Esophagus muscularis mucosa (tissue), 4 donors: Measurements from ENCODE around the gene SNX18. TPM values are rescaled to one million over a fixed set of nuclear protein-coding genes. Genes with fewer than 3 reads are reported as not detected.
A peak's percentile ranks its signal among the peaks of the same experiment; 100 is the strongest.

Experiments used
- DNase-seq: peaks from one replicate; pipeline ENCODE4 v3.0.0-alpha.2; 2017; ENCODE audit errors: extremely low spot score
- H3K27ac ChIP-seq, 4 donors: fragments of 200-600 bp; sonication (generic); replicated peaks in 1 of 4; 1 replicate in 3 of 4; 2 replicates in 1 of 4; pipeline ENCODE4 v1.5.1; 2016 to 2019; ENCODE audit warnings: mild to moderate bottlenecking in 1 of 4
- H3K27me3 ChIP-seq, 4 donors: fragments of 200-600 bp; sonication (generic); one replicate each; pipeline versions ENCODE4 v1.5.1 to v1.6.0; 2016 to 2019
- H3K36me3 ChIP-seq, 4 donors: fragments of 200-600 bp; sonication (generic); one replicate each; pipeline ENCODE4 v1.5.1; 2016 to 2019
- H3K4me1 ChIP-seq, 4 donors: fragments of 200-600 bp; sonication (generic); one replicate each; pipeline ENCODE4 v1.5.1; 2016 to 2019
- H3K4me3 ChIP-seq, 4 donors: fragments of 200-600 bp; sonication (generic); 1 replicate in 2 of 4; 2 replicates in 2 of 4; pipeline ENCODE4 v1.5.1; 2016 to 2019; ENCODE audit warnings: mild to moderate bottlenecking in 4 of 4, moderate library complexity in 1 of 4
- H3K9me3 ChIP-seq, 4 donors: fragments of 200-600 bp; sonication (generic); 1 replicate in 3 of 4; 2 replicates in 1 of 4; pipeline ENCODE4 v1.5.1; 2016 to 2019
- EP300 ChIP-seq: sonication (generic); formaldehyde crosslinking; IDR thresholded peaks from one replicate; pipeline ENCODE4 v1.6.1; 2017; ENCODE audit warnings: antibody characterized with exemption
- POLR2A ChIP-seq: fragments of 450-650 bp; IDR thresholded peaks from one replicate; pipeline ENCODE4 v1.6.1; 2017; ENCODE audit warnings: antibody characterized with exemption, moderate library complexity, mild to moderate bottlenecking, low read depth
- POLR2AphosphoS5 ChIP-seq, 2 donors: sonication (generic); formaldehyde crosslinking; IDR thresholded peaks; one replicate each; pipeline ENCODE4 v1.6.1; 2017; ENCODE audit warnings: antibody characterized with exemption in 2 of 2
- WGBS: methylation state at CpG from one replicate; pipeline ENCODE4 v1.1.5; 2018; 5-methylcytosine and 5-hydroxymethylcytosine counted together
- intact Hi-C: fragments of 100-400 bp; cut with DNase I; formaldehyde crosslinking; loops from one replicate; pipeline ENCODE4 v1.15.1; 2023
- total RNA-seq, 4 donors: library from RNA; depleted of rRNA; stranded (reverse); fragments of >200 nt; gene quantifications; one replicate each; pipeline versions ENCODE4 v1.1.0 to v1.2.1, GENCODE V29; 2016
- TF ChIP-seq, protein P1 (sequence below), 3 experiments: fragments of 200-600 bp in 2 of 3; fragments of 450-650 bp in 1 of 3; sonication (generic) in 2 of 3; IDR thresholded peaks; one replicate each; pipeline ENCODE4 v1.5.1; 2017 to 2019; ENCODE audit warnings: antibody characterized with exemption in 3 of 3, mild to moderate bottlenecking in 2 of 3, moderate library complexity in 1 of 3

Gene SNX18, protein sequence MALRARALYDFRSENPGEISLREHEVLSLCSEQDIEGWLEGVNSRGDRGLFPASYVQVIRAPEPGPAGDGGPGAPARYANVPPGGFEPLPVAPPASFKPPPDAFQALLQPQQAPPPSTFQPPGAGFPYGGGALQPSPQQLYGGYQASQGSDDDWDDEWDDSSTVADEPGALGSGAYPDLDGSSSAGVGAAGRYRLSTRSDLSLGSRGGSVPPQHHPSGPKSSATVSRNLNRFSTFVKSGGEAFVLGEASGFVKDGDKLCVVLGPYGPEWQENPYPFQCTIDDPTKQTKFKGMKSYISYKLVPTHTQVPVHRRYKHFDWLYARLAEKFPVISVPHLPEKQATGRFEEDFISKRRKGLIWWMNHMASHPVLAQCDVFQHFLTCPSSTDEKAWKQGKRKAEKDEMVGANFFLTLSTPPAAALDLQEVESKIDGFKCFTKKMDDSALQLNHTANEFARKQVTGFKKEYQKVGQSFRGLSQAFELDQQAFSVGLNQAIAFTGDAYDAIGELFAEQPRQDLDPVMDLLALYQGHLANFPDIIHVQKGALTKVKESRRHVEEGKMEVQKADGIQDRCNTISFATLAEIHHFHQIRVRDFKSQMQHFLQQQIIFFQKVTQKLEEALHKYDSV
- total RNA-seq, result 10 to 100 TPM; 34.1 to 93.3 (median 57.4) TPM

DNA sequence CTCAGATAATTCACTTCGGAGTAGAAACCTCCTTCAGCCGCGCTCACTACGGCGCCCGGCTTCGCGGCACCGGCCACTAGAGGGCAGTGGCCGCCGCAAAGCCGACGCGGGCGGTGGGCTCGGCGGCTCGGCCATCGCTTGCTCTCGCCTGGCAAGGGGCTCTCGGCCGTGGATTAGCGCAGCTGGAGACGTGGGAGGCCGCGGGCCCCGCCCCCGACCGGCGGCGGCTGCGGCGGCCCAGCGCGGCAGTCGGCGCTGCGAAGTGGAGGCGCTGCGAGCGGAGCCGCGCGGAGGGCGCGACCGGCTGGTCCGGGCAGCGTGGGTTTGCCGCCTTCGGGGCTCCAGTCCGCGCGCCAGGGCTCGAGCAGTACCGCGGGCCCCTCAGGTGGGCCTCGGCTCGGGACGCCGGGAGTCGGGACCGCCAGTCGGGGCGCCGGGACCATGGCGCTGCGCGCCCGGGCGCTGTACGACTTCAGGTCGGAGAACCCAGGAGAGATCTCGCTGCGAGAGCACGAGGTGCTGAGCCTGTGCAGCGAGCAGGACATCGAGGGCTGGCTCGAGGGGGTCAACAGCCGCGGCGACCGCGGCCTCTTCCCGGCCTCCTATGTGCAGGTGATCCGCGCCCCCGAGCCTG is at the start of gene SNX18:
Gene SNX18 (plus strand): TSS at position 248 of the 634 bp plus-strand sequence. CDS start 194 bp downstream, at position 442.
- intact Hi-C loops, result loop anchor here (1.0 to 10.0 kb wide), 3 partner anchors 328 to 637 kb away; no protein-coding TSS in a partner anchor
- no peaks in the 10 kb centered on the region for H3K27me3 ChIP-seq
- no peak for TF ChIP-seq POLR2A
- TF ChIP-seq POLR2AphosphoS5 (IDR thresholded peaks at IDR 0.05), result peak; percentile 37 to 78
- TF ChIP-seq, protein P1, sequence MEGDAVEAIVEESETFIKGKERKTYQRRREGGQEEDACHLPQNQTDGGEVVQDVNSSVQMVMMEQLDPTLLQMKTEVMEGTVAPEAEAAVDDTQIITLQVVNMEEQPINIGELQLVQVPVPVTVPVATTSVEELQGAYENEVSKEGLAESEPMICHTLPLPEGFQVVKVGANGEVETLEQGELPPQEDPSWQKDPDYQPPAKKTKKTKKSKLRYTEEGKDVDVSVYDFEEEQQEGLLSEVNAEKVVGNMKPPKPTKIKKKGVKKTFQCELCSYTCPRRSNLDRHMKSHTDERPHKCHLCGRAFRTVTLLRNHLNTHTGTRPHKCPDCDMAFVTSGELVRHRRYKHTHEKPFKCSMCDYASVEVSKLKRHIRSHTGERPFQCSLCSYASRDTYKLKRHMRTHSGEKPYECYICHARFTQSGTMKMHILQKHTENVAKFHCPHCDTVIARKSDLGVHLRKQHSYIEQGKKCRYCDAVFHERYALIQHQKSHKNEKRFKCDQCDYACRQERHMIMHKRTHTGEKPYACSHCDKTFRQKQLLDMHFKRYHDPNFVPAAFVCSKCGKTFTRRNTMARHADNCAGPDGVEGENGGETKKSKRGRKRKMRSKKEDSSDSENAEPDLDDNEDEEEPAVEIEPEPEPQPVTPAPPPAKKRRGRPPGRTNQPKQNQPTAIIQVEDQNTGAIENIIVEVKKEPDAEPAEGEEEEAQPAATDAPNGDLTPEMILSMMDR (IDR thresholded peaks at IDR 0.05), result peak; percentile 98
- H3K36me3 ChIP-seq, result no peaks in the 10 kb centered on the region
- DNase-seq, result peak; percentile 95
- peak within 1 kb of the TSS; percentile 92 to 96 (median 95) for H3K27ac ChIP-seq
- peaks cover 29 to 54% (median 52%) of the 10 kb centered on the region in 4 donors for H3K4me1 ChIP-seq
- no peaks in the 10 kb centered on the region for H3K9me3 ChIP-seq
- under 1% methylated on average over 27 of the region's 88 CpGs for WGBS
- peak within 1 kb of the TSS; percentile 74 to 99 (median 96) for H3K4me3 ChIP-seq

DNA sequence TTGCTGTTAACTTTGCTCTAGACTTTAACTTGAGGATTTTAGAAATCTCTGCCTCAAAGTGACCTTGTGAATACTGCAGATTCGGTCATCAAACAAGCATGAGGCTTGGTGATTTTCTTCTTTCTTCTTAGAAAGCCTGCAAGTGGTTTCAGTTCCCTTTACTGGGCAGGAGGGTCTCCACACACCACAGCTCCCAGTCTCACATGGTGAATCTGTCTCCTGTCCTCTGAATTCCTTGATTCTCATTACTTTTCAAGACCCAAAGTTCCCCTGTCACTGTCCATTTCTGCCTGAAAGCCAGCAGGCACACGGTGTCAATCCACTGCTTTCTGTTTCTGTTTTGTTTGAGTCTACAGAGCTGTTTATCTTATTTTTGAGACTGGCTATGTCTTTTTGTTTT is 47.9 kb upstream of the SNX18 start:
- Histone ChIP-seq H3K36me3 (no peaks in the 10 kb centered on the region), H3K9me3 (no peaks in the 10 kb centered on the region), H3K27me3 (no peaks in the 10 kb centered on the region), H3K27ac (peak overlapping the region in 1 of 4 donors; percentile 13), H3K4me1 (peaks cover 6 to 18% (median 11%) of the 10 kb centered on the region in 4 donors), H3K4me3 (peak overlapping the region; percentile 16 to 31 (median 20))
- DNase-seq, result peak; percentile 64
- WGBS, result 53% methylated on average over 2 of the region's 2 CpGs
- no peak for TF ChIP-seq POLR2AphosphoS5 (IDR thresholded peaks at IDR 0.05)
- no peak for TF ChIP-seq POLR2A
- no peak for TF ChIP-seq EP300
- TF ChIP-seq, protein P1 (IDR thresholded peaks at IDR 0.05), result no peak
- intact Hi-C loops, result no loop called here

DNA sequence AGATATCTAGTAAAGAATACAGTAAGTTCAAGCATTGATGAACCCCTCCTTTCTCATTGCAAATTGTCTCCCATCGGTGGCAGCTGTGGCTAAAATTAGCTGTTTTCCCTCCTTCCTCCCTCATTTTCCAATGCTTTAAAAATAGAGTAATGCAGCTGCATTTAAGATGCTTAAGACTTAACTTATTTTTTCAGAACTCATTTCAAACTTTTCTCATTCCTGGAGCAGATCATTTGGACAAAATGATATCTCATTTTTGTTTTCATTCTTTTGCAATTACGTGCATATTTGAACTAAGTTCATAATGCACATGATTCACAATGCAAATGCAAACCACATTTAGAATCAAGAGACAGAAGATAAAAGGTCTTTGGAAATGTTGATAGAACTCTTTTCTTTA is 47.4 kb upstream of the SNX18 start:
- Histone ChIP-seq H3K4me1 (peaks cover 6 to 18% (median 11%) of the 10 kb centered on the region in 4 donors), H3K27ac (peak overlapping the region in 1 of 4 donors; percentile 13), H3K4me3 (peak overlapping the region in 3 of 4 donors; percentile 17 to 31 (median 22)), H3K36me3 (no peaks in the 10 kb centered on the region), H3K9me3 (no peaks in the 10 kb centered on the region), H3K27me3 (no peaks in the 10 kb centered on the region)
- no peak for TF ChIP-seq EP300
- no peak for TF ChIP-seq POLR2AphosphoS5 (IDR thresholded peaks at IDR 0.05)
- TF ChIP-seq, protein P1 (IDR thresholded peaks at IDR 0.05), result no peak
- TF ChIP-seq POLR2A, result no peak
- no peak for DNase-seq
- intact Hi-C loops, result no loop called here
- WGBS, result 35% methylated on average over 2 of the region's 2 CpGs

DNA sequence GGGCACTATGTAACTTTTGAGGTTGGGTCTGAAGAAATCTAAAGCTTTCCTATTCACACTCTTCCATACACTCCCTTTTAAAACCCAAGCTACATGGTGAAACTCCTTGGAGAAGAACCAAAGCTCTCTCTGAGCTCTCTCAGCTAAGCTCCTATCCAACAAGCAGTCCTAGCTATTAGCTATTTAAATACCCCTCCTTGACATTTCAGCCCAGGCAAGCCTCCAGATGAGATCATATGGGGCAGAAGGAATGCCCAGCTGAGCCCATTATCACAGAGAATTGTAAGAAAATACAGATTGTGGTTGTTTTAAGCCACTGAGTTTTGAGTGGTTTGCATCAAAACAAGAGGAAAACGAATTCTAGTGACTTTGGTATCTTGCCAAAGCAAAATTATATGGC is 46.9 kb upstream of the SNX18 start:
- no peaks in the 10 kb centered on the region for H3K36me3 ChIP-seq
- H3K27ac ChIP-seq, result no peak overlapping the region
- H3K9me3 ChIP-seq, result no peaks in the 10 kb centered on the region
- no peak overlapping the region for H3K4me3 ChIP-seq
- intact Hi-C loops, result no loop called here
- TF ChIP-seq EP300, result no peak
- no peak for TF ChIP-seq POLR2A
- TF ChIP-seq, protein P1 (IDR thresholded peaks at IDR 0.05), result no peak
- TF ChIP-seq POLR2AphosphoS5 (IDR thresholded peaks at IDR 0.05), result no peak
- no peak for DNase-seq
- WGBS, result 69% methylated on average over 1 of the region's 1 CpG
- H3K27me3 ChIP-seq, result no peaks in the 10 kb centered on the region
- H3K4me1 ChIP-seq, result peaks cover 6 to 18% (median 11%) of the 10 kb centered on the region in 4 donors
